Heart left ventricle (tissue), 13 donors: ENCODE data around the gene LRRC23.

Experiments used
- POLR2A ChIP-seq, 2 donors: fragments of 450-650 bp; IDR thresholded peaks; one replicate each; pipeline ENCODE4 v1.6.1; 2017; ENCODE audit warnings: antibody characterized with exemption in 2 of 2, mild to moderate bottlenecking in 2 of 2, moderate library complexity in 2 of 2
- TF ChIP-seq, protein P1 (sequence below), 12 donors: fragments of 200-600 bp; sonication (generic) in 4 of 12; IDR thresholded peaks; one replicate each; pipeline versions ENCODE4 v1.5.0 to v1.8.0; 2018 to 2022; ENCODE audit warnings: antibody characterized with exemption in 12 of 12, mild to moderate bottlenecking in 5 of 12
- donor health status: ischemic (EF 13 %, LVEDD 7.1; RV severe dilation, severe dysfunction).
- donor health status: DM: no; HTN: yes; CAD: no.
- donor health status: DM: no; HTN: no; CAD: no.
- donor health status: ischemic (EF 25% LVEDD 6.9; RV normal size, moderate dysfunction).
- donor health status: ischemic (EF 25% LVEDD 5.7; RV mildly dilated, moderate dysfunction).
- donor health status: ischemic (EF 35%, LVEDD 5.7; RV mildly dilated, moderate dysfunction).
- donor health status: nonischemic (EF 11% LVEDD 7.7; RV severe dilation, severe dysfunction).
- donor health status: DM: yes; HTN: yes; CAD: no.
- donor health status: PGD.
- donor health status: ischemic (EF 29% LVEDD 5.4; RV normal size, mild dysfunction).
- donor health status: nonischemic (EF 23%, LVEDD 6.1; RV moderate dilation, normal function).

DNA sequence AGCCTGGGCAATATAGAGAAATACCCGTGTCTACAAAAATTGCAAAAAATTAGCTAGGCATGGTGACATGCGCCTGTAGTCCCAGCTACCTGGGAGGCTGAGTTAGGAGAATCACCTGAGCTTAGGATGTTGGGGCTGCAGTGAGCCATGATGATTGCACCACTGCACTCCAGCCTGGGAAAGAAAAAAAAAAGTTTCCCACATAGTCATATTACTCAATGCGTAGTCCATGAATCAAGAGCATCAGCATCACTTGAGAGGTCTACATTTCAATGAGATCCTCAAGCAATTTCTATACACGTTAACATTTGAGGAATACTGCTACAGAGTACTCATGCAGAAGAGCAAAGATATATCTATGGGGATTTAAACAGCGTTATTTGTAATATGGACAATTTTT, 5.2 kb upstream of the LRRC23 start:
- TF ChIP-seq, protein P1, sequence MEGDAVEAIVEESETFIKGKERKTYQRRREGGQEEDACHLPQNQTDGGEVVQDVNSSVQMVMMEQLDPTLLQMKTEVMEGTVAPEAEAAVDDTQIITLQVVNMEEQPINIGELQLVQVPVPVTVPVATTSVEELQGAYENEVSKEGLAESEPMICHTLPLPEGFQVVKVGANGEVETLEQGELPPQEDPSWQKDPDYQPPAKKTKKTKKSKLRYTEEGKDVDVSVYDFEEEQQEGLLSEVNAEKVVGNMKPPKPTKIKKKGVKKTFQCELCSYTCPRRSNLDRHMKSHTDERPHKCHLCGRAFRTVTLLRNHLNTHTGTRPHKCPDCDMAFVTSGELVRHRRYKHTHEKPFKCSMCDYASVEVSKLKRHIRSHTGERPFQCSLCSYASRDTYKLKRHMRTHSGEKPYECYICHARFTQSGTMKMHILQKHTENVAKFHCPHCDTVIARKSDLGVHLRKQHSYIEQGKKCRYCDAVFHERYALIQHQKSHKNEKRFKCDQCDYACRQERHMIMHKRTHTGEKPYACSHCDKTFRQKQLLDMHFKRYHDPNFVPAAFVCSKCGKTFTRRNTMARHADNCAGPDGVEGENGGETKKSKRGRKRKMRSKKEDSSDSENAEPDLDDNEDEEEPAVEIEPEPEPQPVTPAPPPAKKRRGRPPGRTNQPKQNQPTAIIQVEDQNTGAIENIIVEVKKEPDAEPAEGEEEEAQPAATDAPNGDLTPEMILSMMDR (IDR thresholded peaks at IDR 0.05): no peak
- no peak for TF ChIP-seq POLR2A (IDR thresholded peaks at IDR 0.05)
